Peyer's patch (tissue), 4 donors: ENCODE data around the gene TGFB2. TPM values are rescaled to one million over a fixed set of nuclear protein-coding genes. Genes with fewer than 3 reads are reported as not detected.

Source experiments
- DNase-seq, 3 donors: peaks; one replicate each; pipeline ENCODE4 v3.0.0-alpha.2; 2017 to 2019
- H3K27ac ChIP-seq, 4 donors: fragments of 200-600 bp; sonication (generic); one replicate each; pipeline ENCODE4 v1.5.1; 2016 to 2019
- H3K27me3 ChIP-seq, 2 donors: fragments of 200-600 bp; sonication (generic); one replicate each; pipeline ENCODE4 v1.5.1; 2019
- H3K36me3 ChIP-seq, 3 donors: fragments of 200-600 bp; sonication (generic); one replicate each; pipeline ENCODE4 v1.5.1; 2016 to 2019
- H3K4me1 ChIP-seq, 4 donors: fragments of 200-600 bp; sonication (generic); one replicate each; pipeline ENCODE4 v1.5.1; 2016 to 2019
- H3K4me3 ChIP-seq, 4 donors: fragments of 200-600 bp; sonication (generic); 1 replicate in 3 of 4; 2 replicates in 1 of 4; pipeline ENCODE4 v1.5.1; 2016 to 2019; ENCODE audit warnings: mild to moderate bottlenecking in 1 of 4
- H3K9me3 ChIP-seq, 4 donors: fragments of 200-600 bp; sonication (generic); one replicate each; pipeline ENCODE4 v1.5.1; 2016 to 2019; ENCODE audit warnings: mild to moderate bottlenecking in 1 of 4
- POLR2A ChIP-seq, 2 donors: fragments of 450-650 bp; IDR thresholded peaks; one replicate each; pipeline ENCODE4 v1.5.1; 2017; ENCODE audit warnings: antibody characterized with exemption in 2 of 2, mild to moderate bottlenecking in 2 of 2, moderate library complexity in 2 of 2
- total RNA-seq, 4 donors: library from RNA; depleted of rRNA; stranded (reverse); fragments of >200 nt; gene quantifications; one replicate each; pipeline ENCODE4 v1.1.0, GENCODE V29; 2016
- TF ChIP-seq, protein P1 (sequence below), 6 experiments: fragments of 450-650 bp in 4 of 6; fragments of 200-600 bp in 2 of 6; sonication (generic) in 1 of 6; IDR thresholded peaks; one replicate each; pipeline ENCODE4 v1.5.1; 2017 to 2019; ENCODE audit warnings: antibody characterized with exemption in 6 of 6, mild to moderate bottlenecking in 3 of 6, moderate library complexity in 1 of 6

TGFB2 gene
- total RNA-seq, 4 donors from 2014 or later = 0.28 to 1.7 (median 0.54) TPM; not detected in 1

DNA sequence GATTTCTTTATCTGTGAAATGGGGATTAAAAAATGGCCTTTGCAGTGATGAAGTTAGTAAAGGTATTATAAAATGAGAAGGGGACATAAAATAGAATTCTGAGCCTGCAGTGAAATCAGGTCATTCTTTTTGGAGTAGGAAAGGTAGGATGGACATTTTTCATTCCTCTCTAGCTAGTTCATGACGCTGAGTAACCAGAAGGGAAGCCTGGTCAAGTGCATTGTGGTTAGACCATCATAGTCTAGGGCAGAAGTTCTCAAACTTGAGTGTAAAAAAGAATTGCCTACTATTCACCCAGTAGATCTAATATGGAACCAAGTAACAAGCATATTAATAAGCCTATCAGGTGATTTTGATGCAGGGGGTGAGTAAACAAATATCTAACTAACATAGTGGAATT is 50.8 kb downstream of the TGFB2 start:
- no peak overlapping the region for H3K27ac ChIP-seq
- H3K9me3 ChIP-seq = no peaks in the 10 kb centered on the region
- H3K4me3 ChIP-seq = no peak overlapping the region
- no peaks in the 10 kb centered on the region for H3K27me3 ChIP-seq
- H3K4me1 ChIP-seq = no peaks in the 10 kb centered on the region
- no peak for DNase-seq
- TF ChIP-seq, protein P1, sequence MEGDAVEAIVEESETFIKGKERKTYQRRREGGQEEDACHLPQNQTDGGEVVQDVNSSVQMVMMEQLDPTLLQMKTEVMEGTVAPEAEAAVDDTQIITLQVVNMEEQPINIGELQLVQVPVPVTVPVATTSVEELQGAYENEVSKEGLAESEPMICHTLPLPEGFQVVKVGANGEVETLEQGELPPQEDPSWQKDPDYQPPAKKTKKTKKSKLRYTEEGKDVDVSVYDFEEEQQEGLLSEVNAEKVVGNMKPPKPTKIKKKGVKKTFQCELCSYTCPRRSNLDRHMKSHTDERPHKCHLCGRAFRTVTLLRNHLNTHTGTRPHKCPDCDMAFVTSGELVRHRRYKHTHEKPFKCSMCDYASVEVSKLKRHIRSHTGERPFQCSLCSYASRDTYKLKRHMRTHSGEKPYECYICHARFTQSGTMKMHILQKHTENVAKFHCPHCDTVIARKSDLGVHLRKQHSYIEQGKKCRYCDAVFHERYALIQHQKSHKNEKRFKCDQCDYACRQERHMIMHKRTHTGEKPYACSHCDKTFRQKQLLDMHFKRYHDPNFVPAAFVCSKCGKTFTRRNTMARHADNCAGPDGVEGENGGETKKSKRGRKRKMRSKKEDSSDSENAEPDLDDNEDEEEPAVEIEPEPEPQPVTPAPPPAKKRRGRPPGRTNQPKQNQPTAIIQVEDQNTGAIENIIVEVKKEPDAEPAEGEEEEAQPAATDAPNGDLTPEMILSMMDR (IDR thresholded peaks at IDR 0.05) = no peak
- H3K36me3 ChIP-seq = no peaks in the 10 kb centered on the region

DNA sequence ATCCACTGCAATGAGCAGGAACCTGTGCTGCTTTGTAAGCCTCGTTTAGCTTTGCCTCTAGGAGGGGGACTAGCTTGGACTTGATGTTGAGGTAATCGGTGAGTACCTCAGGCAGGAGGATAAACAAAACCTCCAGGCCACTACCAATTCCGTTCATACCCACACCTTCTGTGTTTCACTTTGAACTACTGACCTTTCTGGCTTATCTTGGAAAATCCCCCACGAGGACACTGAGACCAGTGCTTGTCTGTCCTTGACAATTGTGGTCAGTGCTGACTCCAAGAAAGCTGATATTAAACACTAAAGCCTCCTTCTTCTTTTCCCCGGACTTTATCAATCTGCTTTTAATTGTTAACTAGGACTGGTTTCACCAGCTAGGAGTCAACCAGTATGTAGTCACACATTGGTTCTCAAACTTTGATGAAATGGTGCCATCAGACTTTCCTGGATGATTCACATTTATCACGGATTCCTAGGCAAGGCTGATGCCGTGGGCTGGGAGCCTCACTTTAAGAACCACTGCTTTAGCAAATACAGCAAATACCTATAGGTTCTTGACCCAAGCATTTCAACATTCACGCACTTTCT is 52.7 kb downstream of the TGFB2 start:
- Histone ChIP-seq H3K36me3 (no peaks in the 10 kb centered on the region), H3K4me1 (no peaks in the 10 kb centered on the region), H3K4me3 (no peak overlapping the region), H3K27ac (no peak overlapping the region), H3K9me3 (no peaks in the 10 kb centered on the region), H3K27me3 (no peaks in the 10 kb centered on the region)
- no peak for DNase-seq
- TF ChIP-seq POLR2A (IDR thresholded peaks at IDR 0.05) = no peak
- TF ChIP-seq, protein P1 (IDR thresholded peaks at IDR 0.05) = no peak

DNA sequence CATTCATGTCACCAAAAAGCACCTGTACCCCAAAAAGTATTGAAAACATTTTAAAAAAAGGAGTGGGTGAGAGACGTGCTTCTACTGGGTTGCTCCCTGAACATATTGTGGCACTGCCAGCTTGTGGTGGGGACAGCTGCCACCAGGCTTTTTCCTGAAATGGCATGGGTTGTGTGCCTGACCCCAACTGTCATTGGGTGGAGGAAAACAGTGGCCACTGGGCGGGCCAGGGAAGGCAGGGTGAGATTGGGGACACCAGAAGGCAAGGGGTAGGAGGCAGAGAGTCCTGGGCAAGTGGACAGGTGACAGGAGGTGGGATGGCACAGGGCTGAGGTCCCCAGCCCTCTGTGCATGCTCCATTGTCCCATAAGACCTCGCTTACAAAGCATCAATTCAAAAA is 55.5 kb downstream of the TGFB2 start:
- Histone ChIP-seq H3K4me1 (no peaks in the 10 kb centered on the region), H3K27me3 (no peaks in the 10 kb centered on the region), H3K9me3 (no peaks in the 10 kb centered on the region), H3K4me3 (no peak overlapping the region), H3K36me3 (no peaks in the 10 kb centered on the region), H3K27ac (no peak overlapping the region)
- no peak for DNase-seq
- TF ChIP-seq, protein P1 (IDR thresholded peaks at IDR 0.05) = no peak
- TF ChIP-seq POLR2A (IDR thresholded peaks at IDR 0.05) = no peak

DNA sequence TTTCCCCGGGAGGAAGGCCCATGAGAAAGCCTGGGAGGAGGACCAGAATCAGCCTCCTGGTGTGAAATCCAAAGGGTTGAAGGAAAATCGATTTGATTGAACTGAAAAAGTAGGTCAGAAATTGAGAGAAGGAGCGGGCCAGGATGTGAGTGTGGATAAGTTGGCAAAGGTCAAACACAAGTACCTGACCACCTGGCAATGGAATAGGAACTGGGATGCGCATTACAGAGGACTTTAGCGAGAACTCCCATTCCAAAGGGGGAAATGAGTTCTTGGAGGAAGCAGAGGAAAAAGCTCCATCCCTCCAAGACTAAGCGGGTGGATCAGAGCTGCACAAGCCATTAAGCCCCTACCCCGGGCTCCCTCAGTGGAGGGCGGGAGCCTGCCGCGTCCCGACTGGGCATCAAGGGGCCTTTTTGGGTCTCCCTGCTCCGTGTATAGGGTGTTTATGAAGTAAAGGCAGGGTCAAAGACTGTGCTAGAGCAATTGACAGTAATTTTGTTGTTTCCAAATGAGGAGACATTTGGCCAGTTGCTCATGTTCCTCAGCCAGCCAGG is 56.4 kb downstream of the TGFB2 start:
- H3K27ac ChIP-seq = peak overlapping the region in 1 of 4 donors; percentile 56
- H3K9me3 ChIP-seq = no peaks in the 10 kb centered on the region

DNA sequence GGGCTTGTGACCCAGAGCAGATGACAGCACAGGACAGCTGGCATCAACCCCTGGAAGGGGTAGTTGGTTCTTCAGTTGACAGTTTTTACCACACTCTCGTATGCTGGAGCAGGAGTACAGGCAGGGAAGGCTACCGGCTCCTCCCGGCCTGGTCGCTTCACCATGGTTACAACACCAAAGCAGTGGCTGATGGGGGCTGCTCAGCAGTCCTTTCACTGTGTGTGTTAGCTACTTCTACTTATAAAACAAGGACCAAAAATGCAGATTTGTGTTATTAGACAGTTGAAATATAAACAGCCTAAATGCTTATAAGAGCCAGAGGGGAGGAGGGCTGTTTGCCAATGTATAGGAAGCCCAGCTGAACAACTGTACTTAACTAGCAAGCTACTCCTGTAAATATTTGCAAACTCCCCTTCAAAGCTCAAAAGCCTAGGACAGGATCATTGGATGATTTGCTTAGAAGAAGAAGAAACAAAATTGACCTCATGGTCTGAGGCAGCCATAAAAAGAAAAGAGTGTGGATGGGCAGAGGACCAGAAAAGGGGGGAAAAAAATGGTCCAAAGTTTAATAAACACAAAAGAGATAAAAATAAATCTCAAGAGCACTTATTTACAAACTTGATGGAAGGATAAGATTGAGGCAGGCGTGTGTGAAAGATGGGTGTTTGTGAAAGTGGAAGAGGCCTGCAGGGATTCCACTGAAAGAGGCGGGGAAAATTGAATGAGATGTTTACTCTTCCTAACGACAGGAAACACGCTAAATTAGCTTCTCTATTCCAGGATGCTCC is 57.1 kb downstream of the TGFB2 start:
- H3K27ac ChIP-seq = peak overlapping the region in 1 of 4 donors; percentile 56
- DNase-seq = no peak

More for the DNA sequence above, 56.4 kb downstream of the TGFB2 start:
- H3K4me1 ChIP-seq = no peaks in the 10 kb centered on the region
- TF ChIP-seq, protein P1 (IDR thresholded peaks at IDR 0.05) = no peak
- no peak for TF ChIP-seq POLR2A (IDR thresholded peaks at IDR 0.05)
- no peak overlapping the region for H3K4me3 ChIP-seq
- no peak for DNase-seq
- H3K36me3 ChIP-seq = no peaks in the 10 kb centered on the region
- H3K27me3 ChIP-seq = no peaks in the 10 kb centered on the region

More for the DNA sequence above, 57.1 kb downstream of the TGFB2 start:
- Histone ChIP-seq H3K4me3 (no peak overlapping the region), H3K36me3 (no peaks in the 10 kb centered on the region), H3K9me3 (no peaks in the 10 kb centered on the region), H3K4me1 (no peaks in the 10 kb centered on the region), H3K27me3 (no peaks in the 10 kb centered on the region)
- TF ChIP-seq, protein P1 (IDR thresholded peaks at IDR 0.05) = no peak
